Astrocyte of the spinal cord (primary cell): ENCODE measurements around the gene MORF4L1.
"Not testable (repeated sequence)": the region's sequence is repeated elsewhere in the genome, so short reads cannot be mapped to it uniquely, and the experiment has no call there.

Experiments
- DNase-seq: peaks from one replicate; pipeline ENCODE4 v3.0.0; 2011; ENCODE audit warnings: low read depth, low spot score
- H3K4me3 ChIP-seq: 2 replicates; pipeline ENCODE4 v1.5.1; 2011; ENCODE audit warnings: low read depth, mild to moderate bottlenecking, low read length, moderate library complexity
- in situ Hi-C: cut with HindIII; loops from 2 replicates; pipeline ENCODE4 v1.10.0; 2017; ENCODE audit warnings: low sequenced_read_pairs
- TF ChIP-seq, protein P1 (sequence below): IDR thresholded peaks from 2 replicates; pipeline ENCODE4 v1.5.1; 2012; ENCODE audit warnings: low read depth, mild to moderate bottlenecking, low read length, inconsistent platforms

MORF4L1 gene

DNA sequence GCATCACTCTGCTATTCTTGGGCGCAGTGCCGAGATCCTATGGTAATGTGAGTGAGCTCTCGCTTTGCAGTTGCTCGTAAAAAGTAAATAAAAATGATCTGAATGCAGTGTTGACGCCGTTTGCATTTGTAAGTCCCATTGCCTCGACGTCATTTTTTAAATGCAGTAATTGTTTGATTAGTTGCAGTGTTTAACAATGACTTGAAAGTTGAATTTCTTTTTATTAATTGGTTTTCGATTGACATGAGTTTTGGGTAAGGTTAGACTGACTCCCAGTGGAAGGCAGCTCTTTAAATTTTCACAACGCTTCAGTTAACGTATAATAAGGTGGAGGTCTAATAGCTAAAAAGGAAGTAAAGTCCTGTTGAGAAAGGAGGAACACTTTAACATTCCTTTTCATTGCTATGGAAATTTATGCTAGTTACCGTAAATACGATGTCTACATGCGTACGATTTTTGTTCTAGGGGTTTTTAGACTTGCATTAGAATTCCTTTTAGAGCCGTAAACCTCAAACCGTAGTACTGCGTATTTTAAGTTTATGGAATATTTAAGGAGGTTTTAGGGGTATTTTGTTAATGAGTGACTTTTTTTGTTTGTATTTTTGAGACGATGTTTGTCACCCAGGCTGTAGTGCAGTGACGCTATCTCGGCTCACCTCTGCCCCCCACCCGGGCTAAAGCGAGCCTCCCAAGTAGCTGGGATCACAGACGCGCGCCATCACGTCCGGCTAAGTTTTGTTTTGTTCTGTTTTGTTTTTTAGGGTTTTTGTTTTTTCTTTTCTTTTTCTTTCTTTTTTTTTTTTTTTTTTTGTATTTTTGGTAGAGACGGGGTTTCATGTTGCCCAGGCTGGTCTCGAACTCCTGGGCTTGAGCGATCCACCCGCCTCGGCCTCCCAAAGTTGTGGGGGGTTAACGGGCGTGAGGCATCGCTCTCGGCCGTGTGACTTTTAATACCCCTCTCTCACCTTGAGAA, 1.4 kb downstream of the MORF4L1 start:
- in situ Hi-C loops = no loop called here

DNA sequence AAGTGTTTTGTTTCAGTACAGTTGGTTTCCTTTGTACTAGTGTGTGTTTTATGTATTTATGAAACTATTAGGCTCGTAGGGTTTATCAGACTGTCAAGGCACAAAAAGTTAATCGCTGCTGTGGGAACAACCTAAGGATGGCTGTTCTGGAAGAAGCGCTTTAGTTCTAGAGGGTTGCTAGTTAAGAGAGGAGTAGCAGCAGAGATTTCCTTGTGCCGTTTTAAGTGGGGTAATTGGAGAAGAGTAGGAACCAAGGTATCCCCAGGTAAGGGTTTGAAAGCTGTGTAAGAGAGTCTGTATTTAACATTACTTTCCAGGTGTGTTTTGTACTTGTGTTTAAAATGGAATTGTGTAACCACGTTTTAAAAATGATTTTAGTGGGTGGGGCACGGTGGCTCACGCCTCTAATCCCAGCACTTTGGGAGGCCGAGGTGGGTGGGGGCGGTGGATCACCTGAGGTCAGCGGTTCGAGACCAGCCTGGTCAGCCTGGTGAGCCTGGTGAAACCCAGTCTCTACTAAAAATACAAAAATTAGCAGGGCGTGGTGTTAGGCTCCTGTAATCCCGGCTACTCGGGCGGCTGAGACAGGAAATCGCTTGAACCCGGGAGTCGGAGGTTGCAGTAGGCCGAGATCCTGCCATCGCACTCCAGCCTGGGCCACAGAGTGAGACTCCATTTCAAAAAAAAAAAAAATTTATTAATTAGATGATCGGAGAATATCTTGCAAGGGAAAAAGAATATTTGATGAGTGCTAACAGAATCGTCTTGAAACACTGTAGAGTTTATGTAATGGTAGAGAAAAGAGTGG, 2.6 kb downstream of the MORF4L1 start:
- in situ Hi-C loops = no loop called here
- peak; percentile 8 for DNase-seq
- TF ChIP-seq, protein P1, sequence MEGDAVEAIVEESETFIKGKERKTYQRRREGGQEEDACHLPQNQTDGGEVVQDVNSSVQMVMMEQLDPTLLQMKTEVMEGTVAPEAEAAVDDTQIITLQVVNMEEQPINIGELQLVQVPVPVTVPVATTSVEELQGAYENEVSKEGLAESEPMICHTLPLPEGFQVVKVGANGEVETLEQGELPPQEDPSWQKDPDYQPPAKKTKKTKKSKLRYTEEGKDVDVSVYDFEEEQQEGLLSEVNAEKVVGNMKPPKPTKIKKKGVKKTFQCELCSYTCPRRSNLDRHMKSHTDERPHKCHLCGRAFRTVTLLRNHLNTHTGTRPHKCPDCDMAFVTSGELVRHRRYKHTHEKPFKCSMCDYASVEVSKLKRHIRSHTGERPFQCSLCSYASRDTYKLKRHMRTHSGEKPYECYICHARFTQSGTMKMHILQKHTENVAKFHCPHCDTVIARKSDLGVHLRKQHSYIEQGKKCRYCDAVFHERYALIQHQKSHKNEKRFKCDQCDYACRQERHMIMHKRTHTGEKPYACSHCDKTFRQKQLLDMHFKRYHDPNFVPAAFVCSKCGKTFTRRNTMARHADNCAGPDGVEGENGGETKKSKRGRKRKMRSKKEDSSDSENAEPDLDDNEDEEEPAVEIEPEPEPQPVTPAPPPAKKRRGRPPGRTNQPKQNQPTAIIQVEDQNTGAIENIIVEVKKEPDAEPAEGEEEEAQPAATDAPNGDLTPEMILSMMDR = no peak
- H3K4me3 ChIP-seq = peak overlapping the region; percentile 97

More for the DNA sequence above, 1.4 kb downstream of the MORF4L1 start:
- TF ChIP-seq, protein P1 = no peak
- peak overlapping the region; percentile 97 for H3K4me3 ChIP-seq
- DNase-seq = no peak

- in situ Hi-C loops, DNase-seq, H3K4me3 ChIP-seq: not testable (repeated sequence)
Measured at GRCh38 chr15:78876954-78877353, 4.3 kb downstream of the MORF4L1 start.

GRCh38 chr15:78878356-78878755, 5.7 kb downstream of the MORF4L1 start:
- peak; percentile 69 for DNase-seq

DNA sequence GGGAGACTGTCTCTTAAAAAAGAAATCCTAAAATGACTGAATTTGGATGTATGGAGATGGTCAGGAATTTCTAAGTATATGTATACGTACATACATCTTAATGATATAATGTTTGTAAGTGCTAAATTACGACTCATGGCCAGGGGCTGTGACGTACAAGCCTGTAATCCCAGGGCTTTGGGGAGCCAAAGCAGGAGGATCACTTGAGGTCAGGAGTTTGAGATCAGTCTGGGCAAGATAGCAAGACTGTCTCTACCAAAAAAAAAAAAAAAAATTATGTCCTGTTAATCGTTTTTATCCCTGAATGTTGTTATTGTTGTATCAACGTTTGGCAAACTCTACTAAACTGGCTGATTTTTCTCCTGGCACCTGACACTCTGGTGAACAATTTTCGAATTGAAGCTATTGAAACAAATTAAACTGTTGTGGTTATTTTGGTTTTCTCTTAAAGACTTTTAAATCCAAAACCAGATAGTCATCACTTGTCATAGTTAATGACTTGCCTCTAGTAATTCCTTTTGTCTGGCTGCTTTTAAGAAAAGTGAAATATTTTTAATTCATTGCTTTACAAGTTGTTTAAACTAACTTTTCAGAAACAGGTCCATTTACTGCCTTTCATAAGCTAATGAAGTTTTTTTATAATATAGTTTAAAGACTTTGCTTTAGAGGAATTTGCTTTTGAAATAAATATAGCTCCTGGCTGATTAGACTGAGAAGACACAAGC, 7.0 kb downstream of the MORF4L1 start:
- TF ChIP-seq, protein P1 = no peak
- no peak overlapping the region for H3K4me3 ChIP-seq
- no peak for DNase-seq
- in situ Hi-C loops = no loop called here

More at GRCh38 chr15:78878356-78878755, 5.7 kb downstream of the MORF4L1 start:
- in situ Hi-C loops = no loop called here
- no peak overlapping the region for H3K4me3 ChIP-seq
- TF ChIP-seq, protein P1 = no peak

- no peak overlapping the region for H3K4me3 ChIP-seq
- TF ChIP-seq, protein P1 = no peak
- DNase-seq = peak; percentile 44
- in situ Hi-C loops = no loop called here
Measured at GRCh38 chr15:78880242-78880533, 7.5 kb downstream of the MORF4L1 start.
